Endodermal cell (in vitro differentiated cells): ENCODE data around the gene DCST2. TPM values are rescaled to one million over a fixed set of nuclear protein-coding genes. Genes with fewer than 3 reads are reported as not detected.

Source experiments
- DNase-seq: peaks from one replicate; pipeline ENCODE4 v3.0.0-alpha.2; 2017
- H3K27ac ChIP-seq: 2 replicates; pipeline ENCODE4 v1.5.1; 2013; ENCODE audit warnings: mild to moderate bottlenecking, low read depth, low read length, moderate library complexity
- H3K27me3 ChIP-seq: 2 replicates; pipeline ENCODE4 v1.6.1; 2013; ENCODE audit warnings: mild to moderate bottlenecking, low read length, moderate library complexity; ENCODE audit not compliant: insufficient read depth, control insufficient read depth, poor library complexity, severe bottlenecking
- H3K36me3 ChIP-seq: 2 replicates; pipeline ENCODE4 v1.7.0; 2013; ENCODE audit warnings: mild to moderate bottlenecking, low read length, moderate library complexity; ENCODE audit not compliant: control insufficient read depth, insufficient read depth
- H3K4me1 ChIP-seq: one replicate; pipeline ENCODE4 v1.7.0; 2013; ENCODE audit warnings: low read length; ENCODE audit not compliant: control insufficient read depth, insufficient read depth
- H3K4me3 ChIP-seq: 2 replicates; pipeline ENCODE4 v1.5.1; 2013; ENCODE audit warnings: mild to moderate bottlenecking, low read length, moderate library complexity
- H3K9ac ChIP-seq: 2 replicates; pipeline ENCODE4 v1.6.1; 2013; ENCODE audit warnings: mild to moderate bottlenecking, low read length, moderate library complexity; ENCODE audit not compliant: poor library complexity, severe bottlenecking; ENCODE audit errors: extremely low read depth
- H3K9me3 ChIP-seq: 2 replicates; pipeline ENCODE4 v1.6.1; 2013; ENCODE audit warnings: mild to moderate bottlenecking, low read length, moderate library complexity; ENCODE audit not compliant: control insufficient read depth
- H3K27ac Mint-ChIP-seq: 2 replicates; pipeline ENCODE4 v1.8.0; 2020; ENCODE audit warnings: mixed read lengths
- H3K27me3 Mint-ChIP-seq: 2 replicates; pipeline ENCODE4 v1.8.0; 2021; ENCODE audit warnings: mild to moderate bottlenecking, mixed read lengths; ENCODE audit not compliant: insufficient read depth
- H3K36me3 Mint-ChIP-seq: 2 replicates; pipeline ENCODE4 v1.8.0; 2020; ENCODE audit warnings: low read depth, mixed read lengths
- H3K4me1 Mint-ChIP-seq: 2 replicates; pipeline ENCODE4 v1.8.0; 2020; ENCODE audit warnings: mixed read lengths
- H3K4me3 Mint-ChIP-seq: 2 replicates; pipeline ENCODE4 v1.8.0; 2020; ENCODE audit warnings: mild to moderate bottlenecking, moderate library complexity, mixed read lengths
- H3K9me3 Mint-ChIP-seq: 2 replicates; pipeline ENCODE4 v1.8.0; 2020; ENCODE audit warnings: mild to moderate bottlenecking, mixed read lengths
- WGBS, 2 experiments: methylation state at CpG; one replicate each; pipeline versions ENCODE4 v1.1.5 to v1.1.7; 2013; ENCODE audit warnings: missing lambda C conversion rate in 2 of 2, mixed read lengths in 1 of 2; ENCODE audit not compliant: insufficient coverage in 1 of 2, insufficient read length in 1 of 2; 5-methylcytosine and 5-hydroxymethylcytosine counted together
- total RNA-seq, 2 donors: library from RNA; stranded (reverse); fragmentation: NEBNext Ultra II Directional in 1 of 2; extraction: Animal tissue kit (Norgen Biotek cat#: 25700) in 1 of 2; gene quantifications; 2 replicates in 1 of 2; 3 replicates in 1 of 2; pipeline ENCODE4 v1.2.1, GENCODE V29; 2021
- TF ChIP-seq, protein P1 (sequence below): fragments of 200-600 bp; sonication (generic); conservative IDR thresholded peaks from 2 replicates; pipeline ENCODE4 v1.5.0; 2021; ENCODE audit warnings: antibody characterized with exemption, mild to moderate bottlenecking

DCST2 gene
- total RNA-seq, 2 donors from 2014 or later = 0.44 to 2.0 TPM

DNA sequence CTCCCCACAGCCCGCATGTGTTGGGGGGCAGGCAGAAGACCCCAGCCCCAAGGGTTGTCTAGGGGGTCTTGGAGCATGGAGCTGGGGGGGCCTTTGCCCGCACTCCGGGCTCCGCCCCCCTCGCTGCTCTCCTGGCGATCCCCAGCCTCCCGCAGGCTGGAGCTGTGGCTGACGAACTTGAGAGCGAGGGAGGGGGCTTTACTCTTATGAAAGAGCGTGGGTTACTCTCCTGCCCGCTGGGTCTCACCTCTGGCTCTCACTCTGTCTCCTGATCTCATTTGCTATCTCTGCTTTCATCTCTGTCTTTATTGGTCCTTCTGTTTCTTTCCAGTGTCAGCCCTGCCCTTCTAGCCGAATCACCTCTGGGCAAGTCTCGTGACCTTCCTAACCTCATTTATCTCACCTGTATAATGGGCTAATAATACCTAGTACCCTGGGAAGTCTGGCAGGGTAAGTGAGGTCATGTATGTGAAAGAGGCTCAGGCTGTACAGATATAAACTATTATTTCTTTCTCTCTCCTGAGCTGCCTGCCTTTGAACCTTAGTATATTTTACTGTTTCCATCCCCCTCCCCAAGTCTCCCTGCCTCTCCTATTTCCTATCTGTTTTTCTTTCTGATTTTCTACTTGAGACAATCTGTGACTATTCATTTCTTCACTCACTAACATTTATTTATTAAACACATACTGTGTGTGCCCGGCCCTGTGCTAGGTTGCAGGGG lies 30.7 kb upstream of the DCST2 start:
- Mint-ChIP-seq H3K4me3 (peak overlapping the region; percentile 68), H3K36me3 (peaks cover 22% of the 10 kb centered on the region), H3K4me1 (peaks cover 14% of the 10 kb centered on the region), H3K9me3 (no peaks in the 10 kb centered on the region), H3K27ac (peak overlapping the region; percentile 63), H3K27me3 (peaks cover 5% of the 10 kb centered on the region)
- Histone ChIP-seq H3K36me3 (peaks cover 13% of the 10 kb centered on the region), H3K9me3 (no peaks in the 10 kb centered on the region), H3K9ac (peak overlapping the region; percentile 80), H3K27ac (peak overlapping the region; percentile 89), H3K4me1 (peaks cover 11% of the 10 kb centered on the region), H3K27me3 (peaks cover 7% of the 10 kb centered on the region), H3K4me3 (peak overlapping the region; percentile 93)
- peak; percentile 89 for DNase-seq
- TF ChIP-seq, protein P1, sequence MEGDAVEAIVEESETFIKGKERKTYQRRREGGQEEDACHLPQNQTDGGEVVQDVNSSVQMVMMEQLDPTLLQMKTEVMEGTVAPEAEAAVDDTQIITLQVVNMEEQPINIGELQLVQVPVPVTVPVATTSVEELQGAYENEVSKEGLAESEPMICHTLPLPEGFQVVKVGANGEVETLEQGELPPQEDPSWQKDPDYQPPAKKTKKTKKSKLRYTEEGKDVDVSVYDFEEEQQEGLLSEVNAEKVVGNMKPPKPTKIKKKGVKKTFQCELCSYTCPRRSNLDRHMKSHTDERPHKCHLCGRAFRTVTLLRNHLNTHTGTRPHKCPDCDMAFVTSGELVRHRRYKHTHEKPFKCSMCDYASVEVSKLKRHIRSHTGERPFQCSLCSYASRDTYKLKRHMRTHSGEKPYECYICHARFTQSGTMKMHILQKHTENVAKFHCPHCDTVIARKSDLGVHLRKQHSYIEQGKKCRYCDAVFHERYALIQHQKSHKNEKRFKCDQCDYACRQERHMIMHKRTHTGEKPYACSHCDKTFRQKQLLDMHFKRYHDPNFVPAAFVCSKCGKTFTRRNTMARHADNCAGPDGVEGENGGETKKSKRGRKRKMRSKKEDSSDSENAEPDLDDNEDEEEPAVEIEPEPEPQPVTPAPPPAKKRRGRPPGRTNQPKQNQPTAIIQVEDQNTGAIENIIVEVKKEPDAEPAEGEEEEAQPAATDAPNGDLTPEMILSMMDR = no peak
- 0 to 7% methylated on average over 2 to 14 of the region's 14 CpGs for WGBS, 2 experiments

DNA sequence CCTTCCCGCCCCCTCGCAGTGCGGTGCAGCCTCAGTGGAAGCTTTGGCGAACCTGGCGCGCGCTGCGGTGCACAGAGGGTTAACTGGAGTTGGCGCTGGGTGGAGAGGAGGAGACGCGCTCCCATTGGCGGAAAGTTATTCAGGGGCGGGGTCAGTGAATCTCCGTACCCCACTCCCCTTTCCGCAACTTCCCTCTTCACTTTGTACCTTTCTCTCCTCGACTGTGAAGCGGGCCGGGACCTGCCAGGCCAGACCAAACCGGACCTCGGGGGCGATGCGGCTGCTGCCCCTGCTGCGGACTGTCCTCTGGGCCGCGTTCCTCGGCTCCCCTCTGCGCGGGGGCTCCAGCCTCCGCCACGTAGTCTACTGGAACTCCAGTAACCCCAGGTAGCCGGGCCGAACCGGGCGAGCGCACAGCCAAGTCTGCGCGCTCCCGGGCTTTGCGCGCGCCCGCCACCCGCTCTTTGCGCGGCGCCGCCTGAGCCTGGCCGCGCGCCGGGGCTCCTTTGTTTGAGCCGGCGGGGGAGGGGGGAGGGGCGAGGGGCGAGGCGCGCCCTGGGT lies 30.0 kb upstream of the DCST2 start, which contains the start of gene EFNA4:
Gene EFNA4 (plus strand): TSS at position 191 of the 561 bp plus-strand sequence. CDS start 84 bp downstream, at position 275.
- Histone ChIP-seq H3K9ac (peak within 1 kb of the TSS; percentile 80), H3K27ac (peak within 1 kb of the TSS; percentile 89), H3K4me1 (peaks cover 11% of the 10 kb centered on the region), H3K4me3 (peak within 1 kb of the TSS; percentile 93), H3K9me3 (no peaks in the 10 kb centered on the region), H3K36me3 (peaks cover 10% of the 10 kb centered on the region), H3K27me3 (peaks cover 7% of the 10 kb centered on the region)
- WGBS, 2 experiments = 0% methylated on average over 12 to 56 of the region's 57 CpGs
- TF ChIP-seq, protein P1 = no peak
- H3K27me3 Mint-ChIP-seq = peaks cover 5% of the 10 kb centered on the region
- peaks cover 20% of the 10 kb centered on the region for H3K36me3 Mint-ChIP-seq
- H3K27ac Mint-ChIP-seq = peak within 1 kb of the TSS; percentile 91
- DNase-seq = peak; percentile 95
- peaks cover 14% of the 10 kb centered on the region for H3K4me1 Mint-ChIP-seq
- peak within 1 kb of the TSS; percentile 68 for H3K4me3 Mint-ChIP-seq
- H3K9me3 Mint-ChIP-seq = no peaks in the 10 kb centered on the region

GRCh38 chr1:155062702-155063411 lies 29.3 kb upstream of the DCST2 start:
- TF ChIP-seq, protein P1 = peak; percentile 82
- Histone ChIP-seq H3K27me3 (peaks cover 7% of the 10 kb centered on the region), H3K27ac (no peak overlapping the region), H3K9ac (no peak overlapping the region), H3K9me3 (no peaks in the 10 kb centered on the region), H3K4me1 (peaks cover 11% of the 10 kb centered on the region), H3K36me3 (peaks cover 10% of the 10 kb centered on the region), H3K4me3 (peak overlapping the region; percentile 93)
- Mint-ChIP-seq H3K36me3 (peaks cover 14% of the 10 kb centered on the region), H3K4me3 (peak overlapping the region; percentile 68), H3K27ac (no peak overlapping the region), H3K4me1 (peaks cover 14% of the 10 kb centered on the region), H3K9me3 (no peaks in the 10 kb centered on the region), H3K27me3 (peaks cover 5% of the 10 kb centered on the region)
- WGBS, 2 experiments = 2 to 3% methylated on average over 7 to 46 of the region's 46 CpGs
- peak; percentile 98 for DNase-seq
